SK-N-SH treated with all-trans-retinoic acid at 6 μM for 48 hours (cell line): Measurements from ENCODE around the gene RNF128.

Experiments used
- ATAC-seq: fragments of 200-7000 bp; cut with Tn5 transposase; 3 replicates; pipeline ENCODE4 v1.9.1; 2020; ENCODE audit warnings: mild to moderate bottlenecking, moderate library complexity
- ARNTL ChIP-seq: fragments of 450-650 bp; formaldehyde crosslinking; IDR thresholded peaks from 2 replicates; pipeline ENCODE4 v1.5.0; 2020; ENCODE audit warnings: low read depth, mild to moderate bottlenecking, moderate library complexity, borderline replicate concordance
- BACH2 ChIP-seq: fragments of 250-450 bp; sonication (Bioruptor Pico); IDR thresholded peaks from 2 replicates; pipeline ENCODE4 v1.9.0; 2021; ENCODE audit warnings: mild to moderate bottlenecking, borderline replicate concordance
- CREB5 ChIP-seq: fragments of 250-450 bp; sonication (Bioruptor Pico); IDR thresholded peaks from 2 replicates; pipeline ENCODE4 v1.5.1; 2020; ENCODE audit warnings: low read depth, mild to moderate bottlenecking, moderate library complexity
- CSDC2 ChIP-seq: fragments of 250-450 bp; sonication (Bioruptor Pico); IDR thresholded peaks from 2 replicates; pipeline ENCODE4 v1.5.0; 2020; ENCODE audit warnings: mild to moderate bottlenecking, moderate library complexity
- CSRNP3 ChIP-seq: fragments of 250-450 bp; sonication (Bioruptor Pico); IDR thresholded peaks from 2 replicates; pipeline ENCODE4 v1.5.1; 2021; ENCODE audit warnings: mild to moderate bottlenecking, moderate library complexity
- ESRRG ChIP-seq: fragments of 250-450 bp; sonication (Bioruptor Pico); IDR thresholded peaks from 2 replicates; pipeline ENCODE4 v1.6.1; 2021; ENCODE audit warnings: mild to moderate bottlenecking
- GLIS3 ChIP-seq: fragments of 250-450 bp; sonication (Bioruptor Pico); IDR thresholded peaks from 2 replicates; pipeline ENCODE4 v1.5.0; 2020; ENCODE audit warnings: mild to moderate bottlenecking, moderate library complexity
- ISL1 ChIP-seq: fragments of 250-450 bp; sonication (Bioruptor Pico); IDR thresholded peaks from 2 replicates; pipeline ENCODE4 v2.1.2; 2022; ENCODE audit warnings: mild to moderate bottlenecking, moderate library complexity
- PATZ1 ChIP-seq: fragments of 250-450 bp; sonication (Bioruptor Pico); IDR thresholded peaks from 2 replicates; pipeline ENCODE4 v1.8.0; 2020; ENCODE audit warnings: mild to moderate bottlenecking, moderate library complexity, borderline replicate concordance
- POU6F1 ChIP-seq: fragments of 250-450 bp; sonication (Bioruptor Pico); IDR thresholded peaks from 2 replicates; pipeline ENCODE4 v1.8.0; 2021; ENCODE audit warnings: low read depth, mild to moderate bottlenecking, moderate library complexity, borderline replicate concordance
- PPARA ChIP-seq: fragments of 250-450 bp; sonication (Bioruptor Pico); IDR thresholded peaks from 2 replicates; pipeline ENCODE4 v1.5.0; 2020; ENCODE audit warnings: mild to moderate bottlenecking, borderline replicate concordance
- RARB ChIP-seq: fragments of 250-450 bp; sonication (Bioruptor Pico); IDR thresholded peaks from 2 replicates; pipeline ENCODE4 v1.8.0; 2021; ENCODE audit warnings: mild to moderate bottlenecking, moderate library complexity
- SNAI2 ChIP-seq: fragments of 250-450 bp; sonication (Bioruptor Pico); IDR thresholded peaks from 2 replicates; pipeline ENCODE4 v1.5.0; 2020; ENCODE audit warnings: mild to moderate bottlenecking, moderate library complexity
- TOX ChIP-seq: fragments of 250-450 bp; sonication (Bioruptor Pico); IDR thresholded peaks from 2 replicates; pipeline ENCODE4 v1.8.0; 2021; ENCODE audit warnings: mild to moderate bottlenecking, moderate library complexity, borderline replicate concordance
- TSHZ2 ChIP-seq: fragments of 250-450 bp; sonication (Bioruptor Pico); IDR thresholded peaks from 2 replicates; pipeline ENCODE4 v1.5.0; 2020; ENCODE audit warnings: mild to moderate bottlenecking, moderate library complexity
- ZFP3 ChIP-seq: fragments of 250-450 bp; sonication (Bioruptor Pico); IDR thresholded peaks from 2 replicates; pipeline ENCODE4 v1.5.0; 2020; ENCODE audit warnings: mild to moderate bottlenecking, moderate library complexity
- ZFP30 ChIP-seq: fragments of 450-650 bp; formaldehyde crosslinking; IDR thresholded peaks from 2 replicates; pipeline ENCODE4 v1.5.0; 2022; ENCODE audit warnings: mild to moderate bottlenecking, moderate library complexity
- ZNF70 ChIP-seq: fragments of 450-650 bp; formaldehyde crosslinking; IDR thresholded peaks from 2 replicates; pipeline ENCODE4 v1.5.0; 2020; ENCODE audit warnings: mild to moderate bottlenecking, moderate library complexity

The RNF128 gene

GRCh38 chrX:106774981-106775380 lies 48.5 kb downstream of the RNF128 start:
- no peak for ATAC-seq
- TF ChIP-seq GLIS3 (CRISPR knock-in tag), result no peak

GRCh38 chrX:106780264-106780663 lies 53.8 kb downstream of the RNF128 start:
- TF ChIP-seq BACH2 (CRISPR knock-in tag) (no peak), ZNF70 (CRISPR knock-in tag) (no peak), ARNTL (CRISPR knock-in tag) (no peak), ZFP30 (CRISPR knock-in tag) (no peak), POU6F1 (no peak), CSDC2 (no peak), GLIS3 (CRISPR knock-in tag) (no peak), PATZ1 (CRISPR knock-in tag) (no peak), ISL1 (no peak), TOX (CRISPR knock-in tag) (no peak), PPARA (CRISPR knock-in tag) (no peak), CREB5 (CRISPR knock-in tag) (no peak), ESRRG (CRISPR knock-in tag) (no peak), ZFP3 (no peak)

GRCh38 chrX:106780664-106781377 lies 54.3 kb downstream of the RNF128 start:
- TF ChIP-seq SNAI2, result no peak
- no peak for TF ChIP-seq CSRNP3 (CRISPR knock-in tag)
- no peak for TF ChIP-seq ZNF70 (CRISPR knock-in tag)
- TF ChIP-seq CREB5 (CRISPR knock-in tag), result no peak
- TF ChIP-seq RARB (CRISPR knock-in tag), result no peak
- TF ChIP-seq TSHZ2 (CRISPR knock-in tag), result no peak
- TF ChIP-seq ESRRG (CRISPR knock-in tag), result no peak
- ATAC-seq, result no peak

More at GRCh38 chrX:106780264-106780663, 53.8 kb downstream of the RNF128 start:
- ATAC-seq, result no peak
